GM12801 (cell line): ENCODE measurements around the gene CATSPER1.

Source experiments
- CTCF ChIP-seq: IDR thresholded peaks from one replicate; pipeline ENCODE4 v1.5.1; 2011; ENCODE audit warnings: control low read depth; ENCODE audit not compliant: insufficient read length; ENCODE audit errors: extremely low read depth

The CATSPER1 gene

GRCh38 chr11:66032957-66033735, 6.9 kb upstream of the CATSPER1 start:
- TF ChIP-seq CTCF: no peak

- TF ChIP-seq CTCF: no peak
Observed at GRCh38 chr11:66022401-66023185, 3.7 kb downstream of the CATSPER1 start.

- no peak for TF ChIP-seq CTCF
Observed at GRCh38 chr11:66020618-66021357, 5.5 kb downstream of the CATSPER1 start.

GRCh38 chr11:66020212-66020611, 6.1 kb downstream of the CATSPER1 start:
- no peak for TF ChIP-seq CTCF

- TF ChIP-seq CTCF: no peak
Observed at GRCh38 chr11:66017321-66017720, 9.0 kb downstream of the CATSPER1 start.

- no peak for TF ChIP-seq CTCF
Observed at GRCh38 chr11:66016793-66017177, 9.5 kb downstream of the CATSPER1 start.
